Glomerular visceral epithelial cell (primary cell): Measurements from ENCODE around the gene OR4C6.

Source experiments
- DNase-seq: peaks from one replicate; pipeline ENCODE4 v3.0.0-alpha.2; 2016; ENCODE audit errors: extremely low spot score

OR4C6 gene

DNA sequence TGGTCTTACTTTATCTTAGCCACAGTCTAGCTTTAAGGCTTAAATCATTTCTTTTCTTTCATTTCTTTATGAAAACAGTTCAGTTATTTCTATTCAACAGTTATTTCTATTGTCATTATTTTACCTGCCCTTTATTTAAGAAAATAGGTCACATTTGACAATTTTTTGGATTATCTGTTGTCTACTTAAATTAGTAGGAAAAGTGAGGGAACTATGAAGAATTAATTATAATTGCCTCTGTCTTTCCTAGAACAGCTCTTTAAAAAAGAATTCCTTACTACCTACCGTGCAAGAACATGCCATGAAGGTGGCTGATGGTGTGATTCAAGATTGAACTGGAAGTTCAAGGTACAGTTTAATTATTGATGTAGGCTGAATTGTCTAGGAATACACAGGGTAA lies at the start of gene OR4C6:
Gene OR4C6, plus strand, starts transcription at position 301 of the 400 bp plus-strand sequence. CDS start 2,966 bp downstream, outside the sequence.
- no peak for DNase-seq

DNA sequence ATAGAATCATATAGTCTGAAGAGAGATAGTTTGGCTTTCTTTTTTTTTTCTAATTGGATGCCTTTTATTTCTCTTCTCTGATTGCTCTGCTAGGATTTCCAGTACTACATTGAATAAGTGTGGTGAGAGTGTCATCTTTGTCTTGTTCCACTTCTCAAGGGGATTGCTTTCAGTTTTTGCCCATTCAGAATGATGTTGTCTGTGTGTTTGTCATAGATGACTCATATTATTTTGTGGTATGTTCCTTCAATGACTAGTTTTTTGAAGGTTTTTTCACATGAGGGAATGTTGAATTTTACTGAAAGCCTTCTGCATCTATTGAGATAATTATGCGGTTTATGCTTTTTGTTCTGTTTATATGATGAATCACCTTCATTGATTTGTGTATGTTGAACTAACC lies 37.5 kb upstream of the OR4C6 start:
- DNase-seq: no peak

DNA sequence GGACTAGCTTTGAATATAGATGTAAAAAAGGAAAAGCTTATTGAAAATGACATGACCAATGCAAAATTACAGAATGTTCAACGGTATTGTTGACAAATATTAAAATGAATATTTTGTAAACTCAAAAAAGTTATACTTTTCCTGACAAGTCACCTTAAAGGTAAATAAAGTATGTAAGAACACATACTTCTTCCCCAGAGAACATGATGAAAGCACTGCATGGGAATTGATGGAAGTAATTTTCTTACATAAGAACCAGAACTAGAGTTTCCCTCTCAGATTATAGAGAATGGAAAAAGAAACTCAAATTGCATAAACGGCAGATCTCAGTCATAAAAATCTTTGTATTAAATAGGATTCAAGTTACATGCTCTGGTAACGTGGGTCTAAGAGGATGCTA lies 27.2 kb upstream of the OR4C6 start, which contains the start of gene OR4P4:
Gene OR4P4, plus strand, starts transcription at position 301 of the 400 bp plus-strand sequence.
- DNase-seq: no peak

DNA sequence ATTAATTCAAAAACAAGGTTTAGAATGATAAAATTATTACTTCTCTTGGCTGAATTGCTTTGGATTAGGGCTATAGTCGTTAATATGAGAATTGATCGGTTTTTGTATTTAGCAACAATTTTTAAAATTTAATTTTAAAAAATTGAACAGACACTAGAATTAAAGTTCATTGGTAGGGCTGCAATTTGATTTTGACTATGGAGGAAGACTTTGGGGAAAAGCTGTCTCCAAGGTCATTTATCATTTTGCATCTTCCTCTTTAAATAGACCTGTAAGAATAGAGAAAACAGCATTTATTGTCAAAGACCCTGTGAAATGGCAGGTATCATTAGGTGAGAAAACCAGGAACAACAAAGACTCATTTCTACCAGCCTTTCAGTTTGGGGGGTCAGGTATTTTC lies 14.0 kb upstream of the OR4C6 start, which contains the start of gene OR4S2:
Gene OR4S2, plus strand, starts transcription at position 301 of the 400 bp plus-strand sequence. CDS start 2,577 bp downstream, outside the sequence.
- DNase-seq: no peak

DNA sequence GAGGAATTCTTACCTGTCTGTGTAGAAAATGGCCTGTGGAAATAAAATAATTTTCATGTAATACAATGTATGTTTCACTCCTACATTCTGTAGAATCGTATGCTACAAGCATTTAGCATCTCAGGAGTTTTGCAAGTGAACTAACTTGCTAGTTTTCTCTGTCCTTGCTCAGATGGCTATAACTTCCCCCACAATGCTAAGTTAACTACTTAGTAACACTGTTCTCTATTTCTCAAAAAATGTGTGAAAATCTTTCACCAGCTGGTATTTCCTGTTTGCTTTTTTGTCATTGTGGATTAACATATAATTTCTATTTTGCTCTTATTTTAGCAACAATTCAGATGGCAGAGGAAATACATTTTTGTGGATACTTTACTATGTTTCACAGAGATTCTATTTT lies 9.4 kb upstream of the OR4C6 start:
- DNase-seq: no peak

DNA sequence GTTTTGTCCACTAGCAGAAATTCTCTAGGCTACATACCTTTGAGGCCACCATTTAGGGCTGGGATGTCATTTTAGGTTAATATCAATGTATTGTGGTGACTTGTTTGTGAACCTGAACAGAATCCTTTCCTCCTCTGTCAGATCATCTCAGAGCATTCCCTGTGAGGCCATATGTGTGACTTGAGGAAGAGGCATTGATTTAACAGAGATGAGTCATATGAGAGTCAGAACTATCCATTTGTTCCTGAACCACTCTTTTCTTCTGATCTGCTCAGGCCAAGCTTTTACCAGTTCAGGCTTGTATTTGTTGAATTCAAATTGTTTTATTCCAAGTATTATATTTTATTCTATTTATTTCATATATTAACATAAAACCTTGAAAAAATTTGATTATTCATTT lies 6.9 kb upstream of the OR4C6 start:
- no peak for DNase-seq

DNA sequence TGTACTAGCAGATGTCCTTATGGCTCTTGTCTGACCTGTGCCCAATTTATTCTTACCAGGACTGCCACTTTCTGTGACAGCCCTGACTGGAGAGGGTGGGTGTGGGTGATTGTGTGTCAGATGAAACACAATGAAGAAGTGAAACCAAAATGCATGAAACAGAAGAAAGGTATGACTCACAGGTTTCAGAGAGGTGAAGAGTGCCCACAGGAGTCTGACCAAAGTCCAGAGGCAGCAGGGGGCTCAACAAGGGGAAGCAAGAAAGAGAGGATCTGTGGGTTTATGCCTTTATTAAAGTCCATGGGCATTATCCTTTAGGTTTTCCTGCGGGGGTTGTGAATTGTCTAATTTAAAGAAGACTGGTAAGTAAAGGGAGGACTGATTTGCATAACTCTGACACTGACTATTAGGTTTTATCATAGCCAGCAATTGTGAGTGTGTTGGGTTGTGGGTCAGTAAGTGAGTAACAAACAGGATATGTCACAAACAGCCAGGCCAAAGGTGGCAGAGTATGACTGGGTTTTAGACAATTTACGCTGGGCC lies 3.9 kb upstream of the OR4C6 start:
- no peak for DNase-seq

DNA sequence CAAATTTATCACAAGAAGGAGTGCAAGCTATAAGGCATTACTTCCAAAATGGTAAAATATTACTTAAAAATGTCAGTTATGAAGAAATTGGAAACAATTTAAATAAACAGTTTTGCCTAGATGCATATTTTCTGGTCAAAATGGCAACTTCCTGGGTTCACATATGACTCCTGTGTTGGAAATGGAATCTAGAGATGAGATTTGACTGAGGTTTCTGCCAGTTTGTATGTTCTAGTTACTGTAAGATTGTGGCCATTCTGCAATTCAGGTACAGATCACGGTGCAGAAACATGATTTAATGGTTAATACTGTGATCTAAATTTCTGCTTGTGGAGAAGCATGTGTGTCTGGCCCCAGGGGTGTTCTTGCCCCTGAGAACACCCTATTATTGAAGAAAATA lies 3.4 kb upstream of the OR4C6 start:
- no peak for DNase-seq

DNA sequence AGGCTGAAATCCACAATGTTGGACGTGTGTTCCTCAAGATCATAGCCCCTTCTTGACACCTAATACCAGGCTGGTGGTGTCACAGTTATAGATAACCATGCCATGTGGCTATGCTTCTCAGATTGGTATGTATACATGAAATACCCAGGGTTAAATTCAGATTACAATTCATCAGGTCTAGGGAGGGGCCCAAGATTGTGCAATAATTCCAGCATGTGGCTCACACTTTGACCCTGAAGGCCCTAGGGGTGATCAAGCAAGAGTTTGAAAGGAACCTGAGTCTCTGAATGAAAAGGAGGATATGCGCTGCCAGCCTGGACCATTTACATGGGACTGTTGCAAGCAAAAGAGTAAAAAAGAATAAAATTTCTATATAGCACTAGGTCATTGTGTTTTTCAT lies 7.4 kb downstream of the OR4C6 start:
- no peak for DNase-seq

DNA sequence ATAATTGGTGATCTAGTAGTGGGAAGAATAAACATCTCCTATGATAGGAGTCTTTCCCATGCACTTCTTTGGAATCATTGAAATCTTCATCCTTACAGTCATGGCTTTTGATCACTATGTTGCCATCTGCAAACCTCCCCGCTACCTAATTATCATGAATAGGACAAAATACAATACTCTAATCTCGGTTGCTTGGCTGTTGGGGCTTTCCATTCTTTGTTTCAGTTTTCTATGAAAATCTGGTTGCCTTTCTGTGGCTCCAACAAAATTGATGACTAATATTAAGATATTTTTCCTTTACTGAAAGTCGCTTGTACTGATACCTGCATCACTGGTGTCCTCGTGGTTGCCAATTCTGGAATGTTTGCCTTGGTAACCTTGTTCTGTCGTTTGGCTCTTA lies 11.9 kb downstream of the OR4C6 start:
- no peak for DNase-seq

DNA sequence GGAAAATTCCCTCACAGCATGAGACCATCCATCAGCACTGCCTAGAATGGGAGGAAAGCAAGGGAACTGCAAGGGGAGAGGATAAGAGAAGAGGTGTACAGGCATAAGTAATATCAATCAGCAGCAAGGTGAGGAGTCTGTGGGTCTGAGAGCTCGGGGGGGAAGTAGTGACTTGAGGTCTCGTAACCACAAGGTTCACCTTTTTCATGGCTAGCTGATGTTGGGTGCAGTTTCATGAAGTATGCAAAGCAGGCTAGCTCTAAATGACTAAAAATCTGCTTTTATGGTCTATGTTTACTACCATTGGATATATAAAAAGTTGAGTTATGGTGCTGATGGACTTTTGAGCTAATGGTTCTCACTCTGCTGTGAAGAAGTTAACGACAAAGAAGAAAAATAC lies 35.8 kb downstream of the OR4C6 start:
- DNase-seq: no peak

DNA sequence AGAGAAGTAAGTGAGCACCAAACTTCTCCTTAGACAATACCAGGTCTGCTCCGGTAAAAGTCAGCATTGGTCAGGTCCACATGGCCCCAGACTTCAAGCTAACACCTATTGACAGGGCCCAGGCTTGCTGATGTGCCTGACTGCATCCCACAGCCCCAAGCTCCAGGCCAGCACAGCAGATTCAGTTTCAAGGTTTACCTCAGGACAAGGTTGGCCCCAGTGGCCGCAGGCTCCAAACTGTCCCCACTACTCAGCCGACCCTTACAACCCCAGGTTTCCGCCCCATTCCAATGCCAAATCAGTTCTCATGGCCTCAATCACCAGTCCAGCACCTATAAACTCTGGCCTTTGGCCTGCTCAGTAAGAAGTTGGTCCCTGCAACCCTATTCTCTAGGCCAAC lies 39.4 kb downstream of the OR4C6 start:
- DNase-seq: no peak

DNA sequence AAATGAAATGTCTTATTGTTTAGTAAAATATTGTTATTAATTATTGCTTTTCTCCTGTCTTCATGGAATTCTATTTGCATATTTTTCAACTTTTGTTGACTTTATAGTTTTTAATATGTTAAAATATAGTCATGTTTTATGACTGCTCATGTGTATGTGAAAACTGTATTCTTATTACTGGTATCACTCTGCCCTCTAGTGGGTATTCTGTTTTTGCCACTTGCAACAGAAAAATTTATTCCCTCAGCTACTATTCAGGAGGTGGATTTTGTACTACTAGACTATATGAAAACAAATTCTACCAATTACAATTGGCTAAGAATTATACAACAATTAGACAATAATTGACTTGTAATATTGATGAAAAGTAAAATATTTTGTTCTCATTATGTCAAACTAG lies 45.0 kb downstream of the OR4C6 start:
- peak; percentile 12 for DNase-seq

DNA sequence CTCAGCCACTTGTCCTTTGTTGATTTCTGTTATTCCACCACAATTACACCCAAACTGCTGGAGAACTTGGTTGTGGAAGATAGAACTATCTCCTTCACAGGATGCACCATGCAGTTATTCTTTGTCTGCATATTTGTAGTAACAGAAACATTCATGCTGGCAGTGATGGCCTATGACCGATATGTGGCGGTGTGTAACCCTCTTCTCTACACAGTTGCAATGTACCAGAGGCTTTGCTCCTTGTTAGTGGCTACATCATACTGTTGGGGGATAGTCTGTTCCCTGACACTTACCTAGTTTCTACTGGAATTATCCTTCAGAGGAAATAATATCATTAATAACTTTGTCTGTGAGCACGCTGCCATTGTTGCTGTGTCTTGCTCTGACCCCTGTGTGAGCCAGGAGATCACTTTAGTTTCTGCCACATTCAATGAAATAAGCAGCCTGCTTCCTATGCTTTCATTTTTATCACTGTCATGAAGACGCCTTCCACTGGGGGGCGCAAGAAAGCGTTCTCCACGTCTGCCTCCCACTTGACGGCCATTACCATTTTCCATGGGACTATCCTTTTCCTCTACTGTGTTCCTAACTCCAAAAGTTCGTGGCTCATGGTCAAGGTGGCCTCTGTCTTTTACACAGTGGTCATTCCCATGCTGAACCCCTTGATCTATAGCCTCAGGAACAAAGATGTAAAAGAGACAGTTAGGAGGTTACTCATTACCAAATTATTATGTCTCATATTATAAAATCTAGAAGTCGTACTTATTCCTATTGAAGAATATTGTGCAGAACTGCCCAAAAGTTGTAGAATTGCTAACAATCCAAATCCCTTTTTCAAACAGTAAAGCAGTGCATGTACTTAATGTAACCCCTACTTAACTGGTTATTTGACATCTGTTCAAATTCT lies 53.2 kb downstream of the OR4C6 start:
- DNase-seq: no peak
